Lower leg skin (tissue), 3 donors: ENCODE measurements around the gene PLEKHM3.

ENCODE experiments used
- CTCF ChIP-seq, 3 donors: fragments of 450-650 bp; IDR thresholded peaks; one replicate each; pipeline ENCODE4 v1.5.1; 2016; ENCODE audit warnings: antibody characterized with exemption in 3 of 3, mild to moderate bottlenecking in 3 of 3, moderate library complexity in 2 of 3
- POLR2A ChIP-seq, 2 donors: fragments of 450-650 bp; IDR thresholded peaks; one replicate each; pipeline ENCODE4 v1.6.1; 2016 to 2017; ENCODE audit warnings: antibody characterized with exemption in 2 of 2, mild to moderate bottlenecking in 1 of 2, moderate library complexity in 1 of 2

- no peak for TF ChIP-seq CTCF (IDR thresholded peaks at IDR 0.05)
- TF ChIP-seq POLR2A (IDR thresholded peaks at IDR 0.05) = no peak
These were observed 222.7 kb downstream of the PLEKHM3 start for GRCh38 chr2:207802650-207803049.
